Prostate gland (tissue), 2 donors: ENCODE results near the gene DHX16. TPM values are rescaled to one million over a fixed set of nuclear protein-coding genes. Genes with fewer than 3 reads are reported as not detected.

ENCODE experiments used
- DNase-seq: peaks from one replicate; pipeline ENCODE4 v3.0.0-alpha.2; 2019; ENCODE audit warnings: low spot score
- H3K27ac ChIP-seq, 2 donors: fragments of 200-600 bp; sonication (generic); 2 replicates each; pipeline ENCODE4 v1.5.1; 2017 to 2019
- H3K27me3 ChIP-seq: fragments of 200-600 bp; sonication (generic); replicated peaks from 2 replicates; pipeline ENCODE4 v1.5.1; 2019; ENCODE audit not compliant: insufficient read depth
- H3K36me3 ChIP-seq, 2 donors: fragments of 200-600 bp; sonication (generic); 1 replicate in 1 of 2; 2 replicates in 1 of 2; pipeline versions ENCODE4 v1.5.1 to v1.8.1; 2017 to 2019
- H3K4me1 ChIP-seq: fragments of 200-600 bp; sonication (generic); replicated peaks from 2 replicates; pipeline ENCODE4 v1.5.1; 2019
- H3K4me3 ChIP-seq, 2 donors: fragments of 200-600 bp; sonication (generic); 2 replicates each; pipeline ENCODE4 v1.5.1; 2017 to 2019
- H3K9me3 ChIP-seq: fragments of 200-600 bp; sonication (generic); 2 replicates; pipeline ENCODE4 v1.5.1; 2017
- POLR2A ChIP-seq: fragments of 450-650 bp; IDR thresholded peaks from one replicate; pipeline ENCODE4 v1.6.1; 2016; ENCODE audit warnings: antibody characterized with exemption, mild to moderate bottlenecking
- POLR2AphosphoS5 ChIP-seq: sonication (generic); formaldehyde crosslinking; IDR thresholded peaks from one replicate; pipeline ENCODE4 v1.6.1; 2017; ENCODE audit warnings: antibody characterized with exemption
- WGBS: methylation state at CpG from one replicate; pipeline ENCODE4 v1.1.5; 2018; 5-methylcytosine and 5-hydroxymethylcytosine counted together
- intact Hi-C: fragments of 100-400 bp; cut with DNase I; formaldehyde crosslinking; loops from one replicate; pipeline ENCODE4 v1.14.2; 2022
- total RNA-seq, 2 donors: library from RNA; depleted of rRNA; stranded (reverse); fragments of >200 nt; gene quantifications; one replicate each; pipeline ENCODE4 v1.1.0, GENCODE V29; 2016
- TF ChIP-seq, protein P1 (sequence below), 4 experiments: fragments of 200-600 bp in 2 of 4; fragments of 450-650 bp in 2 of 4; sonication (generic) in 2 of 4; IDR thresholded peaks; 1 replicate in 3 of 4; 2 replicates in 1 of 4; pipeline ENCODE4 v1.5.1; 2016 to 2019; ENCODE audit warnings: antibody characterized with exemption in 4 of 4, mild to moderate bottlenecking in 2 of 4, moderate library complexity in 2 of 4

The DHX16 gene
- total RNA-seq, 2 donors from 2014 or later = 26.4 to 41.0 TPM

- H3K27ac ChIP-seq = peak overlapping the region; percentile 92 to 97
- H3K27me3 ChIP-seq = no peaks in the 10 kb centered on the region
- peaks cover 4% of the 10 kb centered on the region for H3K4me1 ChIP-seq
- TF ChIP-seq POLR2A = no peak
- peak; percentile 24 for TF ChIP-seq POLR2AphosphoS5
- H3K9me3 ChIP-seq = no peaks in the 10 kb centered on the region
- peak overlapping the region; percentile 66 to 88 for H3K4me3 ChIP-seq
- H3K36me3 ChIP-seq = no peaks in the 10 kb centered on the region
- intact Hi-C loops = no loop called here
- WGBS = 25% methylated on average over 11 of the region's 11 CpGs
- no peak for DNase-seq
Measured at GRCh38 chr6:30682143-30683117, 9.6 kb upstream of the DHX16 start.

GRCh38 chr6:30681766-30682142 lies 8.9 kb upstream of the DHX16 start:
- Histone ChIP-seq H3K4me3 (peak overlapping the region; percentile 66 to 88), H3K9me3 (no peaks in the 10 kb centered on the region), H3K4me1 (peaks cover 4% of the 10 kb centered on the region), H3K27ac (peak overlapping the region; percentile 92 to 97), H3K36me3 (peaks cover 0 to 3% of the 10 kb centered on the region in 2 donors), H3K27me3 (no peaks in the 10 kb centered on the region)
- 51% methylated on average over 4 of the region's 4 CpGs for WGBS
- DNase-seq = no peak
- no peak for TF ChIP-seq POLR2AphosphoS5
- intact Hi-C loops = no loop called here

DNA sequence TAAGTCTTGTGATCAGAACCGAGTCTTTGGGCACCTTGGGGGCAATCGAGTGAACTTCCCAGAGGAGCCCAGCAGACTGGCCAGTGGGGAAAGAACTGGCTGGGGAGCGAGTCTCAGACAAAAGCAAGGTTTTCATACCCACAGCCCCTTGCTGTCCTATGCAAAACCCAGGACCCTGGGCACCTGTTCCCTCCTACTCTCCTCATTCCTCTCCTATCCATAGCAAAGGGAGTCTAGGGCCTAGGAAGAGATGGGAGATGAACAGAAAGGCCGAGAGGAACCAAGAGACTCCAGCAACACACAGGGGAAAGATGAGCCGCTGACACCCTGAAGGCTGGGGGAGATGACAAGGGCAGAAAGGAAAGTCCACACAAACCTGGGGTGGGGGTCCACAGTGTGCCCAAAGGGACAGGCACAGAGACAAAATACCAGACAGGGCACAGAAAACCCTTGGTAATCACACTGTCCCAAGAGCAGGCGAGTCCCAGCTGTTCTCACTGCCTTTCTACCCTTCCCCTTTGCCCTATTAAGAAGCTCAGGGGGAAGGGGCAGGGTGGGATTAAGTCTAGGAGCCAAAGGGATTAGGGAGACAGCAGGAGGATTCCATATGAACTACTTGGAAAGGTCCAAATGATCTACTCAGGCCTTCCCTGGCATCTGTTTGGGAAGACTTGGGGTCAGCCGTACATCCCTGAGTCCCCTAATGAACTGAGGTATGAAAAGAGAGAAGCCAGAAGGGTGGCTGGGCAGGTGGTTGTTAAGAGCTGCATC lies 7.1 kb upstream of the DHX16 start:
- no peak overlapping the region for H3K4me3 ChIP-seq
- H3K9me3 ChIP-seq = no peaks in the 10 kb centered on the region
- no peaks in the 10 kb centered on the region for H3K27me3 ChIP-seq
- peaks cover 4% of the 10 kb centered on the region for H3K4me1 ChIP-seq
- peaks cover 0 to 11% of the 10 kb centered on the region in 2 donors for H3K36me3 ChIP-seq
- no peak for DNase-seq
- WGBS = 70% methylated on average over 7 of the region's 7 CpGs
- intact Hi-C loops = loop anchor here (1.0 to 5.0 kb wide), 2 partner anchors 42 to 202 kb away; partner anchors contain the start of gene DDR1
- H3K27ac ChIP-seq = peak overlapping the region; percentile 14 to 43
- TF ChIP-seq POLR2A = no peak
- no peak for TF ChIP-seq POLR2AphosphoS5
- TF ChIP-seq, protein P1, sequence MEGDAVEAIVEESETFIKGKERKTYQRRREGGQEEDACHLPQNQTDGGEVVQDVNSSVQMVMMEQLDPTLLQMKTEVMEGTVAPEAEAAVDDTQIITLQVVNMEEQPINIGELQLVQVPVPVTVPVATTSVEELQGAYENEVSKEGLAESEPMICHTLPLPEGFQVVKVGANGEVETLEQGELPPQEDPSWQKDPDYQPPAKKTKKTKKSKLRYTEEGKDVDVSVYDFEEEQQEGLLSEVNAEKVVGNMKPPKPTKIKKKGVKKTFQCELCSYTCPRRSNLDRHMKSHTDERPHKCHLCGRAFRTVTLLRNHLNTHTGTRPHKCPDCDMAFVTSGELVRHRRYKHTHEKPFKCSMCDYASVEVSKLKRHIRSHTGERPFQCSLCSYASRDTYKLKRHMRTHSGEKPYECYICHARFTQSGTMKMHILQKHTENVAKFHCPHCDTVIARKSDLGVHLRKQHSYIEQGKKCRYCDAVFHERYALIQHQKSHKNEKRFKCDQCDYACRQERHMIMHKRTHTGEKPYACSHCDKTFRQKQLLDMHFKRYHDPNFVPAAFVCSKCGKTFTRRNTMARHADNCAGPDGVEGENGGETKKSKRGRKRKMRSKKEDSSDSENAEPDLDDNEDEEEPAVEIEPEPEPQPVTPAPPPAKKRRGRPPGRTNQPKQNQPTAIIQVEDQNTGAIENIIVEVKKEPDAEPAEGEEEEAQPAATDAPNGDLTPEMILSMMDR (IDR thresholded peaks at IDR 0.05) = no peak

- intact Hi-C loops = loop anchor here (1.0 to 5.0 kb wide), 2 partner anchors 43 to 203 kb away; partner anchors contain the start of gene DDR1
- Histone ChIP-seq H3K27ac (peak overlapping the region in 1 of 2 donors; percentile 43), H3K36me3 (peaks cover 0 to 11% of the 10 kb centered on the region in 2 donors), H3K27me3 (no peaks in the 10 kb centered on the region), H3K4me1 (peaks cover 2% of the 10 kb centered on the region), H3K4me3 (no peak overlapping the region), H3K9me3 (no peaks in the 10 kb centered on the region)
- peak; percentile 78 for DNase-seq
- 17% methylated on average over 31 of the region's 31 CpGs for WGBS
- TF ChIP-seq POLR2AphosphoS5 (peak; percentile 84), POLR2A (no peak)
- TF ChIP-seq, protein P1 (IDR thresholded peaks at IDR 0.05) = peak; percentile 86 to 98 (median 98)
Measured at GRCh38 chr6:30678964-30679726, 6.3 kb upstream of the DHX16 start.

DNA sequence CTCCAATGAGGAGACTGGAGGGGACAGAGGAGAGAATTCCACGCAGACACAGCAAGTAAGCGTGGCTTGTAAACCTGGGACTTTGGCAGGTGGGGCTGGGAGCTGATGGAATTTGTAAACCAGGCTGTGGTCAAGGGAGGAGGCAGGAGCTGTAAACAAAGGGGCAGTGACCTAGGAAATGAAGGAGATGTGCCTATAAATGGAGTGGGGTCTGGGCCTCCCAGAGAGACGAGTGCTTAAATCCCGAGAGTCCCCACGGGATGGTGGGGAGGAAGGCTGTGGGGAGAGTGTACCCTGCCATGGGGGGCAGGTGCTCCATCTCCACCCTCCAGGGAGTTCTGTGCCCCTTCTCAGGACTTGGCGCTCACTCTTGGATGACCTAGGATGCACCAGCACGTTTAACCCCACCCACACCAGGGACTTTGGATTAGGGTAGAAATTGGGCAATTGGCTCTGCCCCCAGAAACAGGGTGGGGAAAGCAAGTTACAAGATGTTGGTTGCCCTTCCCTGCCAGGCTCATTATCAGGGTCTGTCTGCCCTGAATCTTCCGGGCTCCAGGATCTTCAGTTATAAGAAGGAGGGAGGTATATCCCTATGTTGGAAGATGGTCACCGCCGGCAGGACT lies 4.0 kb upstream of the DHX16 start:
- intact Hi-C loops = loop anchor here (5.0 kb wide), 1 partner anchor 206 kb away; the partner anchor contains the start of gene DDR1

More for the DNA sequence above, 4.0 kb upstream of the DHX16 start:
- TF ChIP-seq, protein P1 (IDR thresholded peaks at IDR 0.05) = no peak
- TF ChIP-seq POLR2AphosphoS5 (no peak), POLR2A (no peak)
- no peak for DNase-seq
- Histone ChIP-seq H3K27ac (no peak overlapping the region), H3K4me1 (no peaks in the 10 kb centered on the region), H3K36me3 (peaks cover 0 to 11% of the 10 kb centered on the region in 2 donors), H3K9me3 (no peaks in the 10 kb centered on the region), H3K27me3 (no peaks in the 10 kb centered on the region), H3K4me3 (no peak overlapping the region)
- WGBS = 72% methylated on average over 10 of the region's 10 CpGs
